ENCODE measurements around the gene OR1Q1. TPM values are rescaled to one million over a fixed set of nuclear protein-coding genes. Genes with fewer than 3 reads are reported as not detected.
"Not testable (repeated sequence)": the region's sequence is repeated elsewhere in the genome, so short reads cannot be mapped to it uniquely, and the experiment has no call there.

The OR1Q1 gene
- total and polyA plus RNA-seq, 2 experiments from 2014 or later = not detected

- H3K27ac ChIP-seq = no peak overlapping the region
- TF ChIP-seq EZH2phosphoT487 (IDR thresholded peaks at IDR 0.05; ENCODE audit: low read depth, severe bottlenecking, unreplicated experiment) (no peak), CTCF (IDR thresholded peaks at IDR 0.05; ENCODE audit: poor library complexity) (no peak), EZH2 (IDR thresholded peaks at IDR 0.05; ENCODE audit: borderline replicate concordance) (no peak)
These were observed 34.2 kb upstream of the OR1Q1 start for GRCh38 chr9:122580360-122580759.

GRCh38 chr9:122583284-122583683 is 31.3 kb upstream of the OR1Q1 start, which contains the start of gene OR1L8:
Gene OR1L8 (minus strand): TSS chr9:122583384. CDS start chr9:122568477, 14,907 bp downstream.
- 85% methylated on average over 8 of the region's 8 CpGs for WGBS (ENCODE audit: low lambda C conversion rate, missing lambda C conversion rate)
- H3K9me3 ChIP-seq (ENCODE audit: low read depth) = not testable (repeated sequence)

More at GRCh38 chr9:122580360-122580759, 34.2 kb upstream of the OR1Q1 start:
- Histone ChIP-seq H3K79me2 (no peaks in the 10 kb centered on the region), H2AFZ (no peak overlapping the region), H3K4me1 (ENCODE audit: insufficient read depth) (no peaks in the 10 kb centered on the region), H3K4me3 (no peak overlapping the region), H3K36me3 (replicated peaks; ENCODE audit: insufficient read depth, low read depth) (no peaks in the 10 kb centered on the region), H3K9me3 (ENCODE audit: low read depth) (no peaks in the 10 kb centered on the region), H3K27me3 (no peaks in the 10 kb centered on the region), H3K4me2 (no peak overlapping the region), H4K20me1 (ENCODE audit: insufficient read depth, poor library complexity, severe bottlenecking) (no peaks in the 10 kb centered on the region), H3K9me2 (replicated peaks; ENCODE audit: insufficient read depth) (no peaks in the 10 kb centered on the region)
- 79% methylated on average over 3 of the region's 3 CpGs for WGBS (ENCODE audit: low lambda C conversion rate, missing lambda C conversion rate)
- no peak for DNase-seq (ENCODE audit: low spot score)

GRCh38 chr9:122605691-122606090 is 8.8 kb upstream of the OR1Q1 start:
- Histone ChIP-seq H2AFZ (no peak overlapping the region), H3K36me3 (replicated peaks; ENCODE audit: insufficient read depth, low read depth) (no peaks in the 10 kb centered on the region), H3K4me2 (no peak overlapping the region), H3K4me3 (no peak overlapping the region), H3K9me3 (ENCODE audit: low read depth) (no peaks in the 10 kb centered on the region), H3K79me2 (no peaks in the 10 kb centered on the region), H3K27ac (no peak overlapping the region), H3K4me1 (ENCODE audit: insufficient read depth) (no peaks in the 10 kb centered on the region), H3K27me3 (no peaks in the 10 kb centered on the region), H3K9me2 (replicated peaks; ENCODE audit: insufficient read depth) (no peaks in the 10 kb centered on the region), H4K20me1 (ENCODE audit: insufficient read depth, poor library complexity, severe bottlenecking) (no peaks in the 10 kb centered on the region)
- 45% methylated on average over 1 of the region's 1 CpG for WGBS (ENCODE audit: low lambda C conversion rate, missing lambda C conversion rate)
- DNase-seq (ENCODE audit: low spot score) = no peak
- TF ChIP-seq EZH2 (IDR thresholded peaks at IDR 0.05; ENCODE audit: borderline replicate concordance) = no peak
- TF ChIP-seq CTCF (IDR thresholded peaks at IDR 0.05; ENCODE audit: poor library complexity) = no peak
- TF ChIP-seq EZH2phosphoT487 (IDR thresholded peaks at IDR 0.05; ENCODE audit: low read depth, severe bottlenecking, unreplicated experiment) = no peak

More at GRCh38 chr9:122583284-122583683, 31.3 kb upstream of the OR1Q1 start, which contains the start of gene OR1L8:
- H3K4me1 ChIP-seq (ENCODE audit: insufficient read depth); H4K20me1 ChIP-seq (ENCODE audit: insufficient read depth, poor library complexity, severe bottlenecking); H3K4me3 ChIP-seq; H2AFZ ChIP-seq; H3K4me2 ChIP-seq; H3K27me3 ChIP-seq; DNase-seq (ENCODE audit: low spot score); H3K9me2 ChIP-seq (replicated peaks; ENCODE audit: insufficient read depth); H3K36me3 ChIP-seq (replicated peaks; ENCODE audit: insufficient read depth, low read depth); H3K27ac ChIP-seq; H3K79me2 ChIP-seq: not testable (repeated sequence)

GRCh38 chr9:122606587-122606986 is 8.0 kb upstream of the OR1Q1 start:
- H2AFZ ChIP-seq = no peak overlapping the region
- H3K9me3 ChIP-seq (ENCODE audit: low read depth) = no peaks in the 10 kb centered on the region
- H3K27ac ChIP-seq = no peak overlapping the region
- 67% methylated on average over 1 of the region's 1 CpG for WGBS (ENCODE audit: low lambda C conversion rate, missing lambda C conversion rate)
- H3K9me2 ChIP-seq (replicated peaks; ENCODE audit: insufficient read depth) = no peaks in the 10 kb centered on the region
- H3K36me3 ChIP-seq (replicated peaks; ENCODE audit: insufficient read depth, low read depth) = no peaks in the 10 kb centered on the region
- TF ChIP-seq EZH2phosphoT487 (IDR thresholded peaks at IDR 0.05; ENCODE audit: low read depth, severe bottlenecking, unreplicated experiment) = no peak
- TF ChIP-seq EZH2 (IDR thresholded peaks at IDR 0.05; ENCODE audit: borderline replicate concordance) = no peak
- no peak for TF ChIP-seq CTCF (IDR thresholded peaks at IDR 0.05; ENCODE audit: poor library complexity)
- no peak overlapping the region for H3K4me2 ChIP-seq
- no peaks in the 10 kb centered on the region for H3K27me3 ChIP-seq
- no peak overlapping the region for H3K4me3 ChIP-seq
- H3K79me2 ChIP-seq = no peaks in the 10 kb centered on the region
- H4K20me1 ChIP-seq (ENCODE audit: insufficient read depth, poor library complexity, severe bottlenecking) = no peaks in the 10 kb centered on the region
- H3K4me1 ChIP-seq (ENCODE audit: insufficient read depth) = no peaks in the 10 kb centered on the region
- DNase-seq (ENCODE audit: low spot score) = no peak
